Tibial nerve (tissue), 4 donors: Measurements from ENCODE around the gene CDH4. TPM values are rescaled to one million over a fixed set of nuclear protein-coding genes. Genes with fewer than 3 reads are reported as not detected.

Experiments
- DNase-seq, 2 donors: peaks; one replicate each; pipeline ENCODE4 v3.0.0-alpha.2; 2019; ENCODE audit warnings: low spot score in 2 of 2
- H3K27ac ChIP-seq, 4 donors: fragments of 200-600 bp; sonication (generic) in 3 of 4; one replicate each; pipeline ENCODE4 v1.5.1; 2017 to 2019; ENCODE audit warnings: mild to moderate bottlenecking in 1 of 4
- H3K27me3 ChIP-seq, 2 donors: fragments of 200-600 bp; sonication (generic) in 1 of 2; one replicate each; pipeline versions ENCODE4 v1.5.1 to v1.6.0; 2017 to 2019
- H3K36me3 ChIP-seq, 3 donors: fragments of 200-600 bp; sonication (generic); one replicate each; pipeline ENCODE4 v1.5.1; 2018 to 2019
- H3K4me1 ChIP-seq, 4 donors: fragments of 200-600 bp; sonication (generic) in 3 of 4; one replicate each; pipeline ENCODE4 v1.5.1; 2017 to 2019
- H3K4me3 ChIP-seq, 4 donors: fragments of 200-600 bp; sonication (generic) in 3 of 4; one replicate each; pipeline ENCODE4 v1.5.1; 2017 to 2019; ENCODE audit warnings: mild to moderate bottlenecking in 1 of 4, moderate library complexity in 1 of 4
- H3K9me3 ChIP-seq, 4 donors: fragments of 200-600 bp; sonication (generic) in 3 of 4; one replicate each; pipeline ENCODE4 v1.5.1; 2017 to 2019
- CTCF ChIP-seq, 5 experiments: fragments of 200-600 bp in 3 of 5; fragments of 450-650 bp in 2 of 5; sonication (generic) in 3 of 5; IDR thresholded peaks; one replicate each; pipeline ENCODE4 v1.5.1; 2016 to 2019; ENCODE audit warnings: antibody characterized with exemption in 5 of 5, mild to moderate bottlenecking in 3 of 5, moderate library complexity in 2 of 5
- EP300 ChIP-seq, 2 donors: sonication (generic); formaldehyde crosslinking; IDR thresholded peaks; one replicate each; pipeline ENCODE4 v1.6.1; 2017; ENCODE audit warnings: antibody characterized with exemption in 2 of 2, mild to moderate bottlenecking in 1 of 2
- POLR2A ChIP-seq, 2 donors: fragments of 450-650 bp; IDR thresholded peaks; one replicate each; pipeline ENCODE4 v1.6.1; 2017; ENCODE audit warnings: antibody characterized with exemption in 2 of 2, mild to moderate bottlenecking in 2 of 2, moderate library complexity in 2 of 2
- WGBS, 2 donors: methylation state at CpG; one replicate each; pipeline ENCODE4 v1.1.5; 2018; 5-methylcytosine and 5-hydroxymethylcytosine counted together
- total RNA-seq, 4 donors: library from RNA; depleted of rRNA; stranded (reverse); fragments of >200 nt; gene quantifications; one replicate each; pipeline ENCODE4 v1.1.0, GENCODE V29; 2016

The CDH4 gene
- total RNA-seq, 4 donors from 2014 or later, result 0.78 to 2.3 (median 1.0) TPM

GRCh38 chr20:61963149-61963548 is 711.1 kb downstream of the CDH4 start:
- TF ChIP-seq CTCF (IDR thresholded peaks at IDR 0.05) (no peak), EP300 (IDR thresholded peaks at IDR 0.05) (no peak), POLR2A (IDR thresholded peaks at IDR 0.05) (no peak)
- Histone ChIP-seq H3K4me3 (no peak overlapping the region), H3K9me3 (peaks cover 0 to 4% (median 0%) of the 10 kb centered on the region in 4 donors), H3K36me3 (peaks cover 0 to 8% (median 0%) of the 10 kb centered on the region in 3 donors), H3K4me1 (peaks cover 0 to 6% (median 0%) of the 10 kb centered on the region in 4 donors), H3K27ac (no peak overlapping the region), H3K27me3 (peaks cover 0 to 35% of the 10 kb centered on the region in 2 donors)
- no peak for DNase-seq
- 65 to 72% methylated on average over 9 of the region's 9 CpGs for WGBS, 2 donors

GRCh38 chr20:61963885-61964674 is 712.0 kb downstream of the CDH4 start:
- Histone ChIP-seq H3K27me3 (peaks cover 0 to 35% of the 10 kb centered on the region in 2 donors), H3K27ac (no peak overlapping the region), H3K4me3 (no peak overlapping the region), H3K4me1 (peaks cover 0 to 6% (median 0%) of the 10 kb centered on the region in 4 donors), H3K36me3 (peaks cover 0 to 8% (median 0%) of the 10 kb centered on the region in 3 donors), H3K9me3 (peaks cover 0 to 4% (median 0%) of the 10 kb centered on the region in 4 donors)
- DNase-seq, result no peak
- no peak for TF ChIP-seq CTCF (IDR thresholded peaks at IDR 0.05)
- no peak for TF ChIP-seq EP300 (IDR thresholded peaks at IDR 0.05)
- TF ChIP-seq POLR2A (IDR thresholded peaks at IDR 0.05), result no peak
- WGBS, 2 donors, result 81 to 83% methylated on average over 8 of the region's 8 CpGs

- H3K36me3 ChIP-seq, result peaks cover 0 to 8% (median 0%) of the 10 kb centered on the region in 3 donors
- WGBS, 2 donors, result 41% methylated on average over 28 to 32 of the region's 41 CpGs
- peaks cover 0 to 6% (median 0%) of the 10 kb centered on the region in 4 donors for H3K4me1 ChIP-seq
- H3K27ac ChIP-seq, result no peak overlapping the region
- no peak for DNase-seq
- no peak overlapping the region for H3K4me3 ChIP-seq
- H3K9me3 ChIP-seq, result peaks cover 0 to 4% (median 0%) of the 10 kb centered on the region in 4 donors
- TF ChIP-seq POLR2A (IDR thresholded peaks at IDR 0.05), result no peak
- no peak for TF ChIP-seq EP300 (IDR thresholded peaks at IDR 0.05)
- no peak for TF ChIP-seq CTCF (IDR thresholded peaks at IDR 0.05)
- peaks cover 0 to 35% of the 10 kb centered on the region in 2 donors for H3K27me3 ChIP-seq
Observed at GRCh38 chr20:61964675-61965605, 712.9 kb downstream of the CDH4 start.

- peaks cover 0 to 35% of the 10 kb centered on the region in 2 donors for H3K27me3 ChIP-seq
- H3K4me3 ChIP-seq, result no peak overlapping the region
- H3K27ac ChIP-seq, result no peak overlapping the region
- no peak for TF ChIP-seq EP300 (IDR thresholded peaks at IDR 0.05)
- no peak for TF ChIP-seq POLR2A (IDR thresholded peaks at IDR 0.05)
- no peak for TF ChIP-seq CTCF (IDR thresholded peaks at IDR 0.05)
- DNase-seq, result no peak
- H3K4me1 ChIP-seq, result peaks cover 0 to 6% (median 0%) of the 10 kb centered on the region in 4 donors
- WGBS, 2 donors, result 15 to 20% methylated on average over 14 to 22 of the region's 49 CpGs
- peaks cover 0 to 3% (median 0%) of the 10 kb centered on the region in 4 donors for H3K9me3 ChIP-seq
- peaks cover 0 to 8% (median 0%) of the 10 kb centered on the region in 3 donors for H3K36me3 ChIP-seq
Observed at GRCh38 chr20:61965606-61966491, 713.8 kb downstream of the CDH4 start.
